Measurements from ENCODE around the gene NALCN. TPM values are rescaled to one million over a fixed set of nuclear protein-coding genes. Genes with fewer than 3 reads are reported as not detected.

Gene NALCN
- polyA plus RNA-seq, 1 experiment: 2.2 TPM

DNA sequence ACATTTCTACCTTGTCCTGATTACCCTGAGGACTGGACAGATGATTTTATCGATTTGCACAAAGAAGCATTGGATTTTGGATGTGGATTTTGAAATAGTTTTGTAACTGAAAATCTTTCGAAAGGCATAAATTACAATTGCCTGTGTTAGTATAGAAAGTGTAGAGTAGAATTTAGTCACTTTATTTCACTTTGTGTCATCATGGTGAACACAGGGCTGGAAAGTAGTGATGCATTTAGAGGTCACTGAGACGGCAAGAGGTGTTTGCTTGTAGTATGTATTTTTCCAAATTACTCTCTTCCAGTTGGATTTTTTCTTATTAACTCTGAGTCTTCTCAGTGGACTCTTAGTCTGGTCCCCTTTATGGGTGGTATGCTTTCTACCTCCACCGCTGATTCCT is 326.0 kb downstream of the NALCN start:
- DNase-seq (ENCODE audit: low read depth, low spot score): no peak
- Histone ChIP-seq H3K27me3 (ENCODE audit: control insufficient read depth, insufficient read depth, low read length) (no peaks in the 10 kb centered on the region), H3K4me3 (ENCODE audit: low read depth, low read length) (no peak overlapping the region), H3K9me3 (ENCODE audit: control insufficient read depth, insufficient read depth, low read length) (no peaks in the 10 kb centered on the region), H3K27ac (ENCODE audit: low read depth, low read length) (no peak overlapping the region)
- ChIA-PET POLR2A (no interaction called here), CTCF (interaction anchor here (0.9 to 3.0 kb wide), 2 partner anchors 11 to 368 kb away, joined by 3 to 10 read pairs; no protein-coding TSS in a partner anchor)
- TF ChIP-seq, protein P1, sequence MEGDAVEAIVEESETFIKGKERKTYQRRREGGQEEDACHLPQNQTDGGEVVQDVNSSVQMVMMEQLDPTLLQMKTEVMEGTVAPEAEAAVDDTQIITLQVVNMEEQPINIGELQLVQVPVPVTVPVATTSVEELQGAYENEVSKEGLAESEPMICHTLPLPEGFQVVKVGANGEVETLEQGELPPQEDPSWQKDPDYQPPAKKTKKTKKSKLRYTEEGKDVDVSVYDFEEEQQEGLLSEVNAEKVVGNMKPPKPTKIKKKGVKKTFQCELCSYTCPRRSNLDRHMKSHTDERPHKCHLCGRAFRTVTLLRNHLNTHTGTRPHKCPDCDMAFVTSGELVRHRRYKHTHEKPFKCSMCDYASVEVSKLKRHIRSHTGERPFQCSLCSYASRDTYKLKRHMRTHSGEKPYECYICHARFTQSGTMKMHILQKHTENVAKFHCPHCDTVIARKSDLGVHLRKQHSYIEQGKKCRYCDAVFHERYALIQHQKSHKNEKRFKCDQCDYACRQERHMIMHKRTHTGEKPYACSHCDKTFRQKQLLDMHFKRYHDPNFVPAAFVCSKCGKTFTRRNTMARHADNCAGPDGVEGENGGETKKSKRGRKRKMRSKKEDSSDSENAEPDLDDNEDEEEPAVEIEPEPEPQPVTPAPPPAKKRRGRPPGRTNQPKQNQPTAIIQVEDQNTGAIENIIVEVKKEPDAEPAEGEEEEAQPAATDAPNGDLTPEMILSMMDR (IDR thresholded peaks at IDR 0.05; ENCODE audit: low read depth, low read length): no peak

DNA sequence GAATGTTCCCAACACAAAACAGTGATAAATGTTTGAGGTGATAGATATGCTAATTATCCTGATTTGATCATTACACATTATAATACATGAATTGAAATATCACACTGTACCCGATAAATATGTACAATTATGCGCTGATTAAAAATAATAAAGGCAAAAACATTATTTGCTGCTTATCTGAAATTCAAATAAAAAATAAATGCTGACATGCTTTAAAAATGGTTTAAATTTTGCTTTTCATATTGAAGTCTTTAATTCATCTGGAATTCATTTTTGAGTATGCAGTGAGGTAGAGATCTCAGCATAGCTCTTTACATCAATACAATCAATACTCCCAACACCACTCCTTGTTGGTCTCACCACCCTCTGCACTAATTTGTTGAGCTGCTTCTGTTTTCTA is 330.8 kb downstream of the NALCN start:
- Histone ChIP-seq H3K27ac (ENCODE audit: low read depth, low read length) (no peak overlapping the region), H3K4me3 (ENCODE audit: low read depth, low read length) (no peak overlapping the region), H3K9me3 (ENCODE audit: control insufficient read depth, insufficient read depth, low read length) (no peaks in the 10 kb centered on the region), H3K27me3 (ENCODE audit: control insufficient read depth, insufficient read depth, low read length) (no peaks in the 10 kb centered on the region)
- CTCF ChIA-PET: interaction anchor here (0.6 to 0.9 kb wide), 2 partner anchors 16 to 411 kb away, joined by 3 to 5 read pairs; partner anchors contain the start of gene TMTC4
- DNase-seq (ENCODE audit: low read depth, low spot score): no peak
- POLR2A ChIA-PET: no interaction called here
- TF ChIP-seq, protein P1 (IDR thresholded peaks at IDR 0.05; ENCODE audit: low read depth, low read length): no peak

DNA sequence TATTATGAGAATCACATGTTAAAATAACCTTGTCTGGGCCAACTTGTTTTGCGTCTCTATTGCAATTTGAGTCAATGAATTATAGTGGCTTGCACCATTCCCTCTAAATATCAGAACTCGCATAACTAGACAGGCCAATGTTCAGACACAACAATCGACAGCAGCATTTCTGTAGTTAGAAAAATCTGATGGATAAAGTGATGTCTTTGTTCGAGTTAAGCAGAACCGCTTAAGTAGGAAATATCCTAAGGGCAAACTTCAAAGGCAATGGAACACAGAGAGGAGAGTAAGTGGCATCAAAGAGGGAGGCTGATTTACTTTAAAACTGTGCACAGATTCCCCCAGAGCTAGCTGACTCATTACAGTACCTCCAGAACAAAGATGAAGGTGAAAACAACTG is 333.9 kb downstream of the NALCN start:
- H3K27ac ChIP-seq (ENCODE audit: low read depth, low read length): no peak overlapping the region
- TF ChIP-seq, protein P1 (IDR thresholded peaks at IDR 0.05; ENCODE audit: low read depth, low read length): no peak
- H3K9me3 ChIP-seq (ENCODE audit: control insufficient read depth, insufficient read depth, low read length): no peaks in the 10 kb centered on the region
- H3K4me3 ChIP-seq (ENCODE audit: low read depth, low read length): no peak overlapping the region
- POLR2A ChIA-PET: no interaction called here
- CTCF ChIA-PET: no interaction called here
- no peak for DNase-seq (ENCODE audit: low read depth, low spot score)
- H3K27me3 ChIP-seq (ENCODE audit: control insufficient read depth, insufficient read depth, low read length): no peaks in the 10 kb centered on the region

DNA sequence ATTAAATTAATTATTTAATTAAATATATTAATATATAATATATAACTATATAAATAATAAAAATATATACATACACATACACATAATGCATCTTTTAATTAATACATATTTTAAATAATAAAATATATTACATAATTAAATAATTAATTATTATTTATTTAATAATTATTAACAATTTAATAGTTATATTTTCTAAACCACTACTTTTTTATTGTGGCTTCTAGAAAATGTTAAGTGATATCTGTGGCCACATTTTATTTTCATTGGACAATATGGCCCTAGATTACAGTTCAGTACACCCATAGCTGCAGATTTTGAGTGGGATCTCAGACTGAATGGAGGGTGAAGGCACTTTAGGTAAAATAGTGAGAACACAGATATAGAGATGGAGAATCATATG is 335.7 kb downstream of the NALCN start:
- TF ChIP-seq, protein P1 (IDR thresholded peaks at IDR 0.05; ENCODE audit: low read depth, low read length): no peak
- Histone ChIP-seq H3K27me3 (ENCODE audit: control insufficient read depth, insufficient read depth, low read length) (no peaks in the 10 kb centered on the region), H3K9me3 (ENCODE audit: control insufficient read depth, insufficient read depth, low read length) (no peaks in the 10 kb centered on the region), H3K4me3 (ENCODE audit: low read depth, low read length) (no peak overlapping the region), H3K27ac (ENCODE audit: low read depth, low read length) (no peak overlapping the region)
- DNase-seq (ENCODE audit: low read depth, low spot score): no peak
- ChIA-PET CTCF (no interaction called here), POLR2A (no interaction called here)

DNA sequence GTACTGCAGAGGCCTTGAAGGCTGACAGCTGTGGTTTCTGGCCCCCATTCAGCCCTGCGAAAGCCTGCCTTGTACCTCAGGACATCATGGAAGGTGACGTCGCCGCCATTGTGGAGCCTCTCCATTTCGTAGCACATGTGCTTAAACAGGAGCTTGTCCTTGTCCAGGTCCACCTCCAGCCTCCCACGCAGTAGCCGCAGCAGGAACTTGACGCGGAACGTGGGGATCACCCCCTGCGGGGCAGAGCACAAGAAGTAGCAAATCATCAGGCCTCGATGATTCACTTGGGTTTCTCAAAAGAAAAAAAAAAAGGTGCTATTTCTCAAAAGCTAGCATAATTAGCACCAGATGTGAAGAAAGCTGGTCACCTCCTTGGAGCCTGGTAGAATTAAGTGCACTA is 351.0 kb downstream of the NALCN start:
- ChIA-PET CTCF (interaction anchor here (1.1 kb wide), 1 partner anchor 10 kb away, joined by 3 read pairs; no protein-coding TSS in a partner anchor), POLR2A (no interaction called here)
- Histone ChIP-seq H3K4me3 (ENCODE audit: low read depth, low read length) (no peak overlapping the region), H3K27me3 (ENCODE audit: control insufficient read depth, insufficient read depth, low read length) (no peaks in the 10 kb centered on the region), H3K9me3 (ENCODE audit: control insufficient read depth, insufficient read depth, low read length) (no peaks in the 10 kb centered on the region; the same call in 1 of the 2 replicates), H3K27ac (ENCODE audit: low read depth, low read length) (no peak overlapping the region)
- TF ChIP-seq, protein P1 (IDR thresholded peaks at IDR 0.05; ENCODE audit: low read depth, low read length): no peak
- DNase-seq (ENCODE audit: low read depth, low spot score): no peak

All from AG04450 (cell line).